G401 (cell line): ENCODE results near the gene UBAP2L. TPM values are rescaled to one million over a fixed set of nuclear protein-coding genes. Genes with fewer than 3 reads are reported as not detected.
"Not testable (repeated sequence)": the region's sequence is repeated elsewhere in the genome, so short reads cannot be mapped to it uniquely, and the experiment has no call there.

Experiments used
- DNase-seq: peaks from one replicate; pipeline ENCODE4 v3.0.0-alpha.2; 2015; ENCODE audit warnings: low spot score
- in situ Hi-C: cut with HindIII; loops from 2 replicates; pipeline ENCODE4 v1.10.0; 2016; ENCODE audit warnings: low sequenced_read_pairs, mixed read lengths
- total RNA-seq: library from RNA; depleted of rRNA; stranded (reverse); fragments of >200 nt; shearing (Covaris generic); gene quantifications from 2 replicates; pipeline ENCODE4 v1.2.3, GENCODE V29; 2014

Gene UBAP2L
- total RNA-seq, 1 experiment from 2014 or later, result 209 TPM

DNA sequence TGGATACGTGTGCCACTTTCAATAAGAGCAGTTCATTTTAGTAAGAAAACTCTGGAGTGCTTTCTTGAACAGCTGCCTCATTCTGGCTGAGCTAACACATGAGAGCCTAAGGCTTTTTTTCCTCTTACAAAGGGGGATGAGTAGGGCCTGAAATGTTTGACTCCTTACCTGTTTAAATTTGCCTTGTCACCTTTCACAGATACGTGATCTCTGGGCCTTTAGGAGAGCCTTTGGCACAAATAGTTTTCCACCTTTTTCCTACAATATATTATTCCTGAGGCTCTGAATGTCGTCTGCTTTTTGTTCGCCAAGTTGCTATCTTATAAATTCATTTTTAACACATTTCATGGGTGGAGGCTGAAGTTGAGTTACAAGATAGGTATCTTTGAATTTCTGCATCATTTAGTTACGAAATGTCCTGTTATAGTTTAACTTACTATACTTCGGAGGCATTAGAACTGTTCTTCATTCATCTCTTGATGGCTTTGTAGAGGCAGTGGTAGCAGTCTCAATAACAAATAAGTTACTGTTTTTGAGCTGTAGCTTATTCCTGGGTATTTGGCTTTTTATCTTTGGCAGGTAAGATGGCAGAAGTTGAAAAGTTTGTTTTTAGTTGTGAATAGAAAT is 17.2 kb downstream of the UBAP2L start:
- DNase-seq, result no peak
- in situ Hi-C loops, result no loop called here

GRCh38 chr1:154239491-154239890 is 18.7 kb downstream of the UBAP2L start:
- in situ Hi-C loops, result no loop called here
- no peak for DNase-seq

GRCh38 chr1:154240294-154240833 is 19.6 kb downstream of the UBAP2L start:
- in situ Hi-C loops, result no loop called here
- DNase-seq, result no peak

GRCh38 chr1:154241703-154242351 is 21.1 kb downstream of the UBAP2L start:
- no peak for DNase-seq
- in situ Hi-C loops, result no loop called here

GRCh38 chr1:154253671-154254070 is 32.9 kb downstream of the UBAP2L start:
- in situ Hi-C loops, result no loop called here
- no peak for DNase-seq

- in situ Hi-C loops, result no loop called here
Observed at GRCh38 chr1:154256686-154257085, 35.9 kb downstream of the UBAP2L start.

GRCh38 chr1:154258784-154259183 is 38.0 kb downstream of the UBAP2L start:
- no peak for DNase-seq
- in situ Hi-C loops, result no loop called here

More at GRCh38 chr1:154256686-154257085, 35.9 kb downstream of the UBAP2L start:
- no peak for DNase-seq

DNA sequence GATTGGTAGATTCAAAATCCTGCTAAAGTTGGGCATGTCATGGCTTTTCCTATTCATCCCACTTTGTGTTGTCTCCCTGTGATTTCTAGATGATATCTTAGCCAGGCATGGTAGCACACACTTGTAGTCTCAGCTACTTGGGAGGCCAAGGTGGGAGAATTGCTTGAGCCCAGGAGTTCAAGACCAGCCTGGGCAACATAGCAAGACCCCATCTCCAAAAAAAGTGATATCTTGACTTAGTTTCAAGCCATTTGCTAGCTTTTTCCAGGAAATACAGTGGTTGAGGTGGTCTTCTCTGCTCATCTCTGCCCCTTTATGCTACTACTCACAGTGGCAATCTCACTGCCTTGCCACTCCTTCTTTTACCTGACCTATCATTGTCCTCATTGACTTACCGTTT is 39.4 kb downstream of the UBAP2L start:
- in situ Hi-C loops, result no loop called here
- no peak for DNase-seq

- DNase-seq, result no peak
- in situ Hi-C loops, result no loop called here
Observed at GRCh38 chr1:154263465-154264332, 42.9 kb downstream of the UBAP2L start.

DNA sequence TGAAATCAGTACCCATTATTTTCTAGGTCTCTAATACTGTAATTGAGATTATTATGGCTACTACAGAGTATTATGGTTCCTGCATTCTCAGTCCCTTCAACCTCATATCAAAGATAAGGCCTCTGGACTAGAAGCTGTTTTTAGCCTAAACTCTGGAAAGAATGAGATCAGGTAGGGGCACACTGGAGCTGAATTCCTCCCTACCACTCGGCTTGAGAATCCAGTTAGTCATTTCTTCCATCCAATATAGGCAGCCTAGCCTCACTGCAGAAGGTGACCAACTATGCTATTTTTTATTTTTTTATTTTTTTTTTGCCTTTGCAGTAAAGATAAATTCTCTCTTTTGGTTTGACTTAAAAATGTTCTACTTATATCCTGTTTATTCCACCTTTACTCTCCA is 43.7 kb downstream of the UBAP2L start:
- no peak for DNase-seq
- in situ Hi-C loops, result no loop called here

- in situ Hi-C loops, result no loop called here
- no peak for DNase-seq
Observed at GRCh38 chr1:154265586-154265985, 44.8 kb downstream of the UBAP2L start.

- in situ Hi-C loops, result no loop called here
- no peak for DNase-seq
Observed at GRCh38 chr1:154270833-154271232, 50.1 kb downstream of the UBAP2L start.

- in situ Hi-C loops, result no loop called here
- peak; percentile 94 for DNase-seq
Observed at GRCh38 chr1:154272217-154272998, 51.7 kb downstream of the UBAP2L start, which contains the start of gene HAX1. HAX1 (plus strand) TSS chr1:154272629; CDS start chr1:154272724, 95 bp downstream.

DNA sequence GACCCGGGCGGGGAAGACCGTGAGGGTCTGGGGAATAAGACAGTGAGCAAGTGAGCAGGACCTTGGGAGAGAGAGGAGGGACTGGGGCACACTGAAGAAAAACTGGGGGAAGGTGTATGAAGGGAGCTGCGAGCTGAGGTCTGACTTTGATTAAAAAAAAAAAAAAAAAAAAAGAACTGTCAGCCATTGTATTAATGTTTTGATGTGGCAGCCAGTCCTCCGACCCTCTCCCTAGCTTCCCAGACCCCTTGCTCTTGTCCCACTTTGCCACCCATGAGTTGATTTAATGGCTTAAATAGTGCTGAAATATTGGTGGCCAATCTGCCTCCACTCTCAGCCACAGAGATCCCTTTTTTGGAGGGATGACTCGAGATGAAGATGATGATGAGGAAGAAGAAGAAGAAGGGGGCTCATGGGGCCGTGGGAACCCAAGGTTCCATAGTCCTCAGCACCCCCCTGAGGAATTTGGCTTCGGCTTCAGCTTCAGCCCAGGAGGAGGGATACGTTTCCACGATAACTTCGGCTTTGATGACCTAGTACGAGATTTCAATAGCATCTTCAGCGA is 52.3 kb downstream of the UBAP2L start:
- DNase-seq, result no peak
- in situ Hi-C loops, result no loop called here

DNA sequence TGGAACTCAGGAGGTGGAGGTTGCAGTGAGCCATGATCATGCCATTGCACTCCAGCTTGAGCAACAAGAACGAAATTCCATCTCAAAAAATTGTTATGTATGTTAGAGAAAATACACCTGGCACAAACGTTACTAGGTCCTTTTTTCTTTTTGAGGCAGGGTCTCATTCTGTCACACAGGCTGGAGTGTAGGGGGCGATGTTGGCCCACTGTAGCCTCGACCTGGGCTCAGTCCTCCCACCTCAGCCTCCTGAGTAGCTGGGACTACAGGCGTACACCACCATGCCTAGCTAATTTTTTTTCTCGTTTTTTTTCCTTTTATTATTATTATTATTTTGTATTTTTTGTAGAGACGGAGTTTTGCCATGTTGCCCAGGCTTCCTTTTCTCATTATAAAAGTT is 56.0 kb downstream of the UBAP2L start:
- no peak for DNase-seq
- in situ Hi-C loops, result no loop called here

- DNase-seq, in situ Hi-C loops: not testable (repeated sequence)
Observed at GRCh38 chr1:154287591-154287990, 66.8 kb downstream of the UBAP2L start.

GRCh38 chr1:154288661-154289060 is 67.9 kb downstream of the UBAP2L start:
- DNase-seq, result no peak
- in situ Hi-C loops, result no loop called here

DNA sequence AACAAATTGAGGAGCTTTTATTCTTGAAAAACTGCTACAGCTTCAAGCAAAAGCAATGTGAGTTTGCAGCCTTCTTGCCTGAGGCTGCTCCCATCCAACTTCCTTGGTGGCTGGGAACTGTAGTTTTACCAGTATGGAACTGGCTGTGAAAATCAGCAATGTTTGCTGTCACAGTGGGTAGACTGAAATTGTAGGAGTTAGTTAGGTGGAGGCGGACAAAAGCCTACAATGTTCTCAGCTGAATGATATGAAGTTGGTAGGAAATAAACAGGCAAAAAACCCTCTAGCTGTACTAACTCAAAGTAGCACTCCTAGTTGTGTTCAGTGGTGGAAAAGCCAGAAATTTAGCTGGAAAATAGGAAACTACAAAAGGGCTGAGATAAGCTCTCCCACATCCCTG is 70.2 kb downstream of the UBAP2L start:
- in situ Hi-C loops, result no loop called here
- DNase-seq, result no peak
